ENCODE measurements around the gene BST1. TPM values are rescaled to one million over a fixed set of nuclear protein-coding genes. Genes with fewer than 3 reads are reported as not detected.
"Not testable (repeated sequence)": the region's sequence is repeated elsewhere in the genome, so short reads cannot be mapped to it uniquely, and the experiment has no call there.

Gene BST1
- polyA plus RNA-seq, 1 donor (not counting 4 experiments of a cell fraction or from before 2014, with no cell fraction given): 1.2 TPM

DNA sequence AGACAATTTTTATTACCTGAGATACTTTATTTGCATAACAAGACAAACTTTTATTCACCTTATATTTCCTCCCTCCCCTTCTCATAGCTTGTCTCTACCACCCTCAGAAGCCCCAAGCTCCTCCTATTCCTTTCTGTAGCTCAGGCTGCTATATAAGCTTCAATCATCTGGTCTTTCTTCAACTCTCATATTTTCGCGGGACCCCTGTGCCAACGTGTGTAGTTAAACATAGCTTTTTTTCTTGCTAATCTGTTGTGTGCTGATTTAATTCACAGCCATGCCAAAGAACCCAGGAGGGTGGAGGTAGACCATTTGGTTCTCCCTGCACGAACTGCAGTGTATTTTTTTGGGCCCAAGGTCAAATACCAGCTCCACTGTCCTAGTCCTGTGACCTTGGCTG, 54.2 kb downstream of the BST1 start:
- Histone ChIP-seq H3K36me3 (ENCODE audit: control insufficient read depth in 2 of 2, extremely low read depth in 1 of 2, insufficient read depth in 2 of 2, low read length in 2 of 2) (no peaks in the 10 kb centered on the region), H2AFZ (ENCODE audit: control insufficient read depth, low read length) (no peak overlapping the region), H3K9me3 (ENCODE audit: control insufficient read depth, low read depth, low read length) (no peaks in the 10 kb centered on the region), H3K79me2 (ENCODE audit: control insufficient read depth, insufficient read depth, low read length) (no peaks in the 10 kb centered on the region), H3K4me2 (ENCODE audit: control insufficient read depth, extremely low read depth, insufficient read depth, low read depth, low read length) (no peak overlapping the region), H3K27me3 (ENCODE audit: control insufficient read depth, extremely low read depth, insufficient read depth, low read length) (no peaks in the 10 kb centered on the region), H3K4me3 (ENCODE audit: control insufficient read depth in 2 of 3, extremely low read depth in 1 of 3, insufficient read depth in 2 of 3, low read depth in 1 of 3, low read length in 3 of 3) (no peak overlapping the region), H3K9me1 (ENCODE audit: control insufficient read depth, extremely low read depth, insufficient read depth, low read length) (no peaks in the 10 kb centered on the region), H4K20me1 (ENCODE audit: control insufficient read depth, extremely low read depth, insufficient read depth, low read length) (no peaks in the 10 kb centered on the region), H3K9ac (ENCODE audit: control insufficient read depth, extremely low read depth, insufficient read depth, low read length) (no peak overlapping the region), H3K4me1 (ENCODE audit: control insufficient read depth, extremely low read depth, insufficient read depth, low read length) (peaks cover 7% of the 10 kb centered on the region), H3K27ac (ENCODE audit: control insufficient read depth, insufficient read depth, low read length) (no peak overlapping the region)
- dilution Hi-C loops (cut with MboI; ENCODE audit: extremely low pct_ligation_motif_present, low sequenced_read_pairs): no loop called here
- no peak for TF ChIP-seq EZH2 (IDR thresholded peaks at IDR 0.05; ENCODE audit: low read length)
- TF ChIP-seq, protein P1, sequence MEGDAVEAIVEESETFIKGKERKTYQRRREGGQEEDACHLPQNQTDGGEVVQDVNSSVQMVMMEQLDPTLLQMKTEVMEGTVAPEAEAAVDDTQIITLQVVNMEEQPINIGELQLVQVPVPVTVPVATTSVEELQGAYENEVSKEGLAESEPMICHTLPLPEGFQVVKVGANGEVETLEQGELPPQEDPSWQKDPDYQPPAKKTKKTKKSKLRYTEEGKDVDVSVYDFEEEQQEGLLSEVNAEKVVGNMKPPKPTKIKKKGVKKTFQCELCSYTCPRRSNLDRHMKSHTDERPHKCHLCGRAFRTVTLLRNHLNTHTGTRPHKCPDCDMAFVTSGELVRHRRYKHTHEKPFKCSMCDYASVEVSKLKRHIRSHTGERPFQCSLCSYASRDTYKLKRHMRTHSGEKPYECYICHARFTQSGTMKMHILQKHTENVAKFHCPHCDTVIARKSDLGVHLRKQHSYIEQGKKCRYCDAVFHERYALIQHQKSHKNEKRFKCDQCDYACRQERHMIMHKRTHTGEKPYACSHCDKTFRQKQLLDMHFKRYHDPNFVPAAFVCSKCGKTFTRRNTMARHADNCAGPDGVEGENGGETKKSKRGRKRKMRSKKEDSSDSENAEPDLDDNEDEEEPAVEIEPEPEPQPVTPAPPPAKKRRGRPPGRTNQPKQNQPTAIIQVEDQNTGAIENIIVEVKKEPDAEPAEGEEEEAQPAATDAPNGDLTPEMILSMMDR (optimal IDR thresholded peaks at IDR 0.05 in 1 of 3, IDR thresholded peaks at IDR 0.05 in 1 of 3, conservative IDR thresholded peaks at IDR 0.05 in 1 of 3; ENCODE audit: extremely low read depth in 1 of 3, insufficient read depth in 2 of 3, low read length in 3 of 3): no peak
- FAIRE-seq (no peak), DNase-seq (ENCODE audit: low read depth, low spot score) (no peak)

DNA sequence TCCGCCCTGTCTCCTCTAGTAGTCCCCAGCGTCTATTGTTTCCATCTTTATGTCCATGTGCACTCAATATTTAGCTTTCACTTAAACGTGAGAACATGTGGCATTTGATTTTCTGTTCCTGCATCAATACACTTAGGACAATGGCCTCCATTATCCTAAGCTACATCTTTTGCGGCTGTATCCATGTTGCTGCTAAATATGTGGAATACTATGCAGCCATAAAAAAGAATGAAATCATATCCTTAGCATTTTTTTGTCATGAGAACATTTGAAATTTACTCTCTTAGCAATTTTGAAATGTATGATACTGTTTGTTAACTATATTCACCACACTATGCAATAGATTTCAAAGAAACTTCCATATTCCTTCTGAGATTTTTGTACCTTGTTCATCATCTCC, 55.4 kb downstream of the BST1 start:
- Histone ChIP-seq H4K20me1 (ENCODE audit: control insufficient read depth, extremely low read depth, insufficient read depth, low read length) (no peaks in the 10 kb centered on the region), H3K9me3 (ENCODE audit: control insufficient read depth, low read depth, low read length) (no peaks in the 10 kb centered on the region), H3K79me2 (ENCODE audit: control insufficient read depth, insufficient read depth, low read length) (no peaks in the 10 kb centered on the region), H3K4me1 (ENCODE audit: control insufficient read depth, extremely low read depth, insufficient read depth, low read length) (peaks cover 7% of the 10 kb centered on the region), H3K36me3 (ENCODE audit: control insufficient read depth in 2 of 2, extremely low read depth in 1 of 2, insufficient read depth in 2 of 2, low read length in 2 of 2) (no peaks in the 10 kb centered on the region), H2AFZ (ENCODE audit: control insufficient read depth, low read length) (no peak overlapping the region), H3K4me2 (ENCODE audit: control insufficient read depth, extremely low read depth, insufficient read depth, low read depth, low read length) (no peak overlapping the region), H3K9me1 (ENCODE audit: control insufficient read depth, extremely low read depth, insufficient read depth, low read length) (no peaks in the 10 kb centered on the region), H3K9ac (ENCODE audit: control insufficient read depth, extremely low read depth, insufficient read depth, low read length) (no peak overlapping the region), H3K27ac (ENCODE audit: control insufficient read depth, insufficient read depth, low read length) (no peak overlapping the region), H3K27me3 (ENCODE audit: control insufficient read depth, extremely low read depth, insufficient read depth, low read length) (no peaks in the 10 kb centered on the region), H3K4me3 (ENCODE audit: control insufficient read depth in 2 of 3, extremely low read depth in 1 of 3, insufficient read depth in 2 of 3, low read depth in 1 of 3, low read length in 3 of 3) (no peak overlapping the region)
- FAIRE-seq (no peak), DNase-seq (ENCODE audit: low read depth, low spot score) (no peak)
- TF ChIP-seq EZH2 (IDR thresholded peaks at IDR 0.05; ENCODE audit: low read length): no peak
- TF ChIP-seq, protein P1 (optimal IDR thresholded peaks at IDR 0.05 in 1 of 3, IDR thresholded peaks at IDR 0.05 in 1 of 3, conservative IDR thresholded peaks at IDR 0.05 in 1 of 3; ENCODE audit: extremely low read depth in 1 of 3, insufficient read depth in 2 of 3, low read length in 3 of 3): no peak
- dilution Hi-C loops (cut with MboI; ENCODE audit: extremely low pct_ligation_motif_present, low sequenced_read_pairs): no loop called here

DNA sequence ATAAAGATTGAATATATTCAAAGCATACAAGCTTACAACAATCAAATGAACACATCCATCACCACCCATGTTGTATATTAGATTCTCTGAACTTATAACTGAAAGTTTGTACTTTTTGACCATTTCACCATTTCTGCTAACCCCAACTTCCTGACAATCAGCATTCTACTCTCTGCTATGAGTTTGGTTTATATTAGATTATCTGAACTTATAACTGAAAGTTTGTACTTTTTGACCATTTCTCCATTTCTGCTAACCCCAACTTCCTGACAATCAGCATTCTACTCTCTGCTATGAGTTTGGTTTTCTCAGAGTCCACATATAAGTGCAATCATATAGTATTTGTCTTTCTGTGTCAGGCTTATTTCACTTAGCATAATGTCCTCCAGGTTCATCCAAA, 59.6 kb downstream of the BST1 start:
- H3K9me3 ChIP-seq (ENCODE audit: control insufficient read depth, low read depth, low read length); FAIRE-seq; dilution Hi-C loops (cut with MboI; ENCODE audit: extremely low pct_ligation_motif_present, low sequenced_read_pairs); H3K36me3 ChIP-seq (ENCODE audit: control insufficient read depth in 2 of 2, extremely low read depth in 1 of 2, insufficient read depth in 2 of 2, low read length in 2 of 2); H3K4me2 ChIP-seq (ENCODE audit: control insufficient read depth, extremely low read depth, insufficient read depth, low read depth, low read length); H3K4me3 ChIP-seq (ENCODE audit: control insufficient read depth in 2 of 3, extremely low read depth in 1 of 3, insufficient read depth in 2 of 3, low read depth in 1 of 3, low read length in 3 of 3); H3K4me1 ChIP-seq (ENCODE audit: control insufficient read depth, extremely low read depth, insufficient read depth, low read length); H3K79me2 ChIP-seq (ENCODE audit: control insufficient read depth, insufficient read depth, low read length); H3K27ac ChIP-seq (ENCODE audit: control insufficient read depth, insufficient read depth, low read length); H3K9ac ChIP-seq (ENCODE audit: control insufficient read depth, extremely low read depth, insufficient read depth, low read length); H4K20me1 ChIP-seq (ENCODE audit: control insufficient read depth, extremely low read depth, insufficient read depth, low read length); H3K27me3 ChIP-seq (ENCODE audit: control insufficient read depth, extremely low read depth, insufficient read depth, low read length); DNase-seq (ENCODE audit: low read depth, low spot score); H3K9me1 ChIP-seq (ENCODE audit: control insufficient read depth, extremely low read depth, insufficient read depth, low read length); H2AFZ ChIP-seq (ENCODE audit: control insufficient read depth, low read length): not testable (repeated sequence)
